Endothelial cell of umbilical vein (primary cell): ENCODE results near the gene CARMIL1. TPM values are rescaled to one million over a fixed set of nuclear protein-coding genes. Genes with fewer than 3 reads are reported as not detected.
A peak's percentile ranks its signal among the peaks of the same experiment; 100 is the strongest.

Experiments
- BruUV-seq: library from RNA; stranded (reverse); fragments of 400-500 nt; replicated peaks from 2 replicates; lab custom pipeline; 2021; lab: Mats Ljungman, UMichigan
- CTCF ChIA-PET: fragments of 300-600, 350-600 bp; sonication (Branson Sonifier 250); formaldehyde crosslinking; loops from one replicate; lab custom pipeline; 2021; ENCODE audit warnings: antibody characterized with exemption, inconsistent platforms; lab: Charles Lee
- POLR2A ChIA-PET: fragments of 300-600, 350-600 bp; sonication (Branson Sonifier 250); formaldehyde crosslinking; loops from one replicate; lab custom pipeline; 2021; ENCODE audit warnings: antibody characterized with exemption, inconsistent platforms; lab: Charles Lee
- DNase-seq: peaks from one replicate; pipeline ENCODE4 v3.0.0-alpha.2; 2011; ENCODE audit warnings: low read depth, low spot score
- FAIRE-seq: peaks from 2 replicates; lab custom pipeline; 2011; peaks lifted over from hg19 to GRCh38; lab: Jason Lieb, UNC
- H2AFZ ChIP-seq: 2 replicates; pipeline ENCODE4 v1.6.0; 2012; ENCODE audit warnings: low read depth, low read length, control low read depth, inconsistent platforms
- H3K27ac ChIP-seq: 2 replicates; pipeline ENCODE4 v1.5.1; 2011; ENCODE audit warnings: low read depth, mild to moderate bottlenecking, control low read depth, low read length, moderate library complexity; ENCODE audit not compliant: insufficient read depth
- H3K27me3 ChIP-seq, 2 experiments: 2 replicates each; pipeline versions ENCODE4 v1.6.0 to v1.6.1; 2011; ENCODE audit warnings: low read length in 2 of 2, mixed read lengths in 1 of 2; ENCODE audit not compliant: control insufficient read depth in 2 of 2, insufficient read depth in 2 of 2
- H3K36me3 ChIP-seq, 2 experiments: 2 replicates in 1 of 2; 3 replicates in 1 of 2; pipeline ENCODE4 v1.5.1; 2011; ENCODE audit warnings: low read length in 2 of 2, mild to moderate bottlenecking in 1 of 2, moderate library complexity in 1 of 2; ENCODE audit not compliant: control insufficient read depth in 2 of 2, insufficient read depth in 2 of 2; ENCODE audit errors: extremely low read depth in 1 of 2
- H3K4me1 ChIP-seq: 3 replicates; pipeline ENCODE4 v1.5.1; 2011; ENCODE audit warnings: mild to moderate bottlenecking, low read length; ENCODE audit not compliant: control insufficient read depth, insufficient read depth; ENCODE audit errors: extremely low read depth
- H3K4me2 ChIP-seq: 2 replicates; pipeline ENCODE4 v1.6.1; 2011; ENCODE audit warnings: low read length, control low read depth, mixed read lengths; ENCODE audit not compliant: insufficient read depth
- H3K4me3 ChIP-seq, 3 experiments: fragments of 200-600 bp in 1 of 3; sonication (generic), shearing (Covaris generic) in 1 of 3; replicated peaks in 1 of 3; 2 replicates each; pipeline ENCODE4 v1.5.1; 2011 to 2016; ENCODE audit warnings: control low read depth in 3 of 3, low read length in 3 of 3, mild to moderate bottlenecking in 2 of 3, inconsistent platforms in 1 of 3, low read depth in 1 of 3, moderate library complexity in 1 of 3; ENCODE audit not compliant: insufficient read depth in 1 of 3
- H3K79me2 ChIP-seq: 2 replicates; pipeline ENCODE4 v1.6.0; 2012; ENCODE audit warnings: low read length, inconsistent platforms; ENCODE audit not compliant: control insufficient read depth, insufficient read depth
- H3K9ac ChIP-seq: replicated peaks from 2 replicates; pipeline ENCODE3; 2011; ENCODE audit warnings: low read length, control low read depth; ENCODE audit not compliant: insufficient read depth; ENCODE audit errors: extremely low read depth
- H3K9me1 ChIP-seq: replicated peaks from 3 replicates; pipeline ENCODE4 v1.6.0; 2011; ENCODE audit warnings: mild to moderate bottlenecking, low read length; ENCODE audit not compliant: control insufficient read depth, insufficient read depth; ENCODE audit errors: extremely low read depth
- H3K9me3 ChIP-seq: replicated peaks from 2 replicates; pipeline ENCODE4 v1.5.1; 2012; ENCODE audit warnings: low read length, inconsistent platforms; ENCODE audit not compliant: control insufficient read depth, insufficient read depth
- H4K20me1 ChIP-seq: replicated peaks from 2 replicates; pipeline ENCODE3; 2011; ENCODE audit warnings: mild to moderate bottlenecking, low read length; ENCODE audit not compliant: control insufficient read depth, insufficient read depth; ENCODE audit errors: extremely low read depth
- EZH2 ChIP-seq: IDR thresholded peaks from 2 replicates; pipeline ENCODE4 v1.6.1; 2012; ENCODE audit warnings: borderline replicate concordance, low read depth, mild to moderate bottlenecking, moderate library complexity, low read length, inconsistent platforms; ENCODE audit not compliant: severe bottlenecking
- FOS ChIP-seq: IDR thresholded peaks from 2 replicates; pipeline ENCODE4 v1.6.1; 2011; ENCODE audit warnings: mild to moderate bottlenecking, low read length, moderate library complexity, borderline replicate concordance; ENCODE audit not compliant: insufficient read depth
- JUN ChIP-seq: IDR thresholded peaks from 2 replicates; pipeline ENCODE4 v1.6.1; 2011; ENCODE audit warnings: borderline replicate concordance, low read depth; ENCODE audit not compliant: insufficient read length, insufficient read depth
- MYC ChIP-seq: IDR thresholded peaks from one replicate; pipeline ENCODE4 v1.6.1; 2011; ENCODE audit warnings: mild to moderate bottlenecking, low read depth, low read length
- POLR2A ChIP-seq: IDR thresholded peaks from 2 replicates; pipeline ENCODE4 v1.6.1; 2012; ENCODE audit warnings: low read depth, mild to moderate bottlenecking, control low read depth, low read length
- POLR2AphosphoS5 ChIP-seq: IDR thresholded peaks from 2 replicates; pipeline ENCODE4 v1.6.1; 2012; ENCODE audit warnings: low read depth, mild to moderate bottlenecking, control low read depth, low read length, moderate library complexity; ENCODE audit not compliant: insufficient read depth
- dilution Hi-C: fragments of 300-500 bp; cut with MboI; formaldehyde crosslinking; loops from one replicate; pipeline ENCODE4 v1.15.0; 2019; ENCODE audit warnings: low sequenced_read_pairs; ENCODE audit not compliant: extremely low pct_ligation_motif_present
- intact Hi-C: fragments of 100-400 bp; cut with micrococcal nuclease; formaldehyde crosslinking; loops from one replicate; pipeline ENCODE4 v1.10.0; 2022
- polyA plus RNA-seq, 4 experiments: library from polyadenylated mRNA; depleted of rRNA in 3 of 4; stranded (reverse) in 3 of 4; unstranded in 1 of 4; fragments of >200 nt; gene quantifications; 2 replicates each; pipeline versions ENCODE4 v1.2.1 to v1.2.3, GENCODE V29; 2011 to 2012; ENCODE audit warnings: missing spikeins in 1 of 4
- total RNA-seq: library from RNA; stranded (reverse); gene quantifications from 2 replicates; pipeline ENCODE4 v1.2.3, GENCODE V29; 2021
- TF ChIP-seq, protein P1 (sequence below): IDR thresholded peaks from 2 replicates; pipeline ENCODE4 v1.6.1; 2011; ENCODE audit not compliant: insufficient read depth, insufficient read length
- TF ChIP-seq, protein P2 (sequence below), 2 donors: IDR thresholded peaks; 1 replicate in 1 of 2; 2 replicates in 1 of 2; pipeline ENCODE4 v1.5.1; 2011; ENCODE audit warnings: low read length in 2 of 2, mild to moderate bottlenecking in 2 of 2, moderate library complexity in 2 of 2, control low read depth in 1 of 2, inconsistent platforms in 1 of 2, low read depth in 1 of 2; ENCODE audit not compliant: insufficient read depth in 1 of 2; ENCODE audit errors: extremely low read depth in 1 of 2

The CARMIL1 gene
- total and polyA plus RNA-seq, 2 donors (not counting 3 experiments of a cell fraction or from before 2014, with no cell fraction given) = 1.3 to 8.7 TPM

- H3K27ac ChIP-seq = no peak overlapping the region
- H3K4me3 ChIP-seq = no peak overlapping the region
- peak; percentile 78 for DNase-seq
- no peaks in the 10 kb centered on the region for H4K20me1 ChIP-seq
- no peaks in the 10 kb centered on the region for H3K36me3 ChIP-seq
- H3K27me3 ChIP-seq = no peaks in the 10 kb centered on the region
- dilution Hi-C loops = no loop called here
- no peaks in the 10 kb centered on the region for H3K9me1 ChIP-seq
- peak overlapping the region; percentile 42 for H3K4me2 ChIP-seq
- POLR2A ChIA-PET = no interaction called here
- intact Hi-C loops = no loop called here
- H3K9me3 ChIP-seq = no peaks in the 10 kb centered on the region
- BruUV-seq = no TSS peak
- peak overlapping the region; percentile 11 for H3K9ac ChIP-seq
- H2AFZ ChIP-seq = no peak overlapping the region
- no peaks in the 10 kb centered on the region for H3K79me2 ChIP-seq
- TF ChIP-seq JUN (peak; percentile 29), POLR2A (no peak)
- CTCF ChIA-PET = interaction anchor here (0.6 to 1.5 kb wide), 6 partner anchors 45 to 243 kb away, joined by 3 to 5 read pairs (median 4); no protein-coding TSS in a partner anchor
- peaks cover 11% of the 10 kb centered on the region for H3K4me1 ChIP-seq
- FAIRE-seq = no peak
These were observed 33.5 kb downstream of the CARMIL1 start for GRCh38 chr6:25312703-25313102.

DNA sequence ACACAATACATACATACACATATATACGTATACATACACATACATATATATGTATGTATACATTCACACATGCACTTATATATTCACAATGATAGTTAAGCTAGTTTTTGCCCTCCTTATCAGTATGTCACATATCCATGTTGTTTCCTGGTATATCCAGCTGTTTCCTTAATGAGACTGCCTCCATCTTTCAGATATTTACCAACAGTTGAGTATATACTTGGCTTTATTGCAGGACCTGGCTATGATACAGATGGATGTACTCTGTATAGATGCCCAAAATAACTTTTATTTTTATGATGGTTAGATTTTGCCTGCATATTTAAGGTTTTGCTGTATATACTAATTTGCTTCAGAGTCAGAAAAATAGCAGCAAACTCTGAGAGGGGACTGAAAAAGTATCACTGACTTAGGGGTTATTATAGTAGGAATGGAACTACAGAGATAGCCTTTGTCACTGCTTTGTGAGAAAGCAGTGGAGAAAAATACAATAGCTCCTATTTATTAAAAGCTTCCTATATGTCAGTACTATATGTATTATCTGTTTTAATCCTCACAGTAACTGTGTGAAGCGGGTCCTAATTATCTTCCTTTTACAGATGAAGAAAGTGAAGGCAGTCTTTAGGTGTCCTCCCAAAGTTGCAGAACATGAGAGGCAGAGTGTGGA lies 35.5 kb downstream of the CARMIL1 start:
- no peaks in the 10 kb centered on the region for H3K9me1 ChIP-seq
- H3K4me1 ChIP-seq = peaks cover 11% of the 10 kb centered on the region
- H3K79me2 ChIP-seq = no peaks in the 10 kb centered on the region
- no peak for TF ChIP-seq MYC
- TF ChIP-seq FOS = no peak
- no peak for TF ChIP-seq EZH2
- TF ChIP-seq POLR2AphosphoS5 = no peak
- TF ChIP-seq, protein P1, sequence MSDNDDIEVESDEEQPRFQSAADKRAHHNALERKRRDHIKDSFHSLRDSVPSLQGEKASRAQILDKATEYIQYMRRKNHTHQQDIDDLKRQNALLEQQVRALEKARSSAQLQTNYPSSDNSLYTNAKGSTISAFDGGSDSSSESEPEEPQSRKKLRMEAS = no peak
- TF ChIP-seq, protein P2, sequence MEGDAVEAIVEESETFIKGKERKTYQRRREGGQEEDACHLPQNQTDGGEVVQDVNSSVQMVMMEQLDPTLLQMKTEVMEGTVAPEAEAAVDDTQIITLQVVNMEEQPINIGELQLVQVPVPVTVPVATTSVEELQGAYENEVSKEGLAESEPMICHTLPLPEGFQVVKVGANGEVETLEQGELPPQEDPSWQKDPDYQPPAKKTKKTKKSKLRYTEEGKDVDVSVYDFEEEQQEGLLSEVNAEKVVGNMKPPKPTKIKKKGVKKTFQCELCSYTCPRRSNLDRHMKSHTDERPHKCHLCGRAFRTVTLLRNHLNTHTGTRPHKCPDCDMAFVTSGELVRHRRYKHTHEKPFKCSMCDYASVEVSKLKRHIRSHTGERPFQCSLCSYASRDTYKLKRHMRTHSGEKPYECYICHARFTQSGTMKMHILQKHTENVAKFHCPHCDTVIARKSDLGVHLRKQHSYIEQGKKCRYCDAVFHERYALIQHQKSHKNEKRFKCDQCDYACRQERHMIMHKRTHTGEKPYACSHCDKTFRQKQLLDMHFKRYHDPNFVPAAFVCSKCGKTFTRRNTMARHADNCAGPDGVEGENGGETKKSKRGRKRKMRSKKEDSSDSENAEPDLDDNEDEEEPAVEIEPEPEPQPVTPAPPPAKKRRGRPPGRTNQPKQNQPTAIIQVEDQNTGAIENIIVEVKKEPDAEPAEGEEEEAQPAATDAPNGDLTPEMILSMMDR (IDR thresholded peaks at IDR 0.05; ENCODE audit: extremely low read depth in 1 of 2, insufficient read depth in 1 of 2, low read depth in 1 of 2, low read length in 2 of 2) = no peak
- H3K4me2 ChIP-seq = no peak overlapping the region
- no peaks in the 10 kb centered on the region for H3K36me3 ChIP-seq
- peak; percentile 48 for DNase-seq
- CTCF ChIA-PET = interaction anchor here (1.1 kb wide), 2 partner anchors 10 to 36 kb away, joined by 3 read pairs; no protein-coding TSS in a partner anchor
- H4K20me1 ChIP-seq = no peaks in the 10 kb centered on the region
- intact Hi-C loops (no loop called here), dilution Hi-C loops (no loop called here)
- no peak for FAIRE-seq
- no TSS peak for BruUV-seq
- H2AFZ ChIP-seq = no peak overlapping the region
- H3K4me3 ChIP-seq = no peak overlapping the region
- H3K27me3 ChIP-seq = no peaks in the 10 kb centered on the region
- H3K9ac ChIP-seq = no peak overlapping the region
- H3K27ac ChIP-seq = no peak overlapping the region
- POLR2A ChIA-PET = no interaction called here
- H3K9me3 ChIP-seq = no peaks in the 10 kb centered on the region
